Breast epithelium (tissue), 4 donors: ENCODE measurements around the gene ATOX1. TPM values are rescaled to one million over a fixed set of nuclear protein-coding genes. Genes with fewer than 3 reads are reported as not detected.

Source experiments
- DNase-seq, 2 donors: peaks; one replicate each; pipeline ENCODE4 v3.0.0-alpha.2; 2019; ENCODE audit warnings: low spot score in 2 of 2
- H3K27ac ChIP-seq, 2 donors: fragments of 200-600 bp; sonication (generic) in 1 of 2; one replicate each; pipeline ENCODE4 v1.5.1; 2016 to 2019; ENCODE audit warnings: mild to moderate bottlenecking in 1 of 2
- H3K27me3 ChIP-seq, 2 donors: fragments of 200-600 bp; sonication (generic) in 1 of 2; one replicate each; pipeline versions ENCODE4 v1.5.1 to v1.6.0; 2017 to 2019; ENCODE audit warnings: control low read depth in 1 of 2, mild to moderate bottlenecking in 1 of 2
- H3K36me3 ChIP-seq: fragments of 200-600 bp; one replicate; pipeline ENCODE4 v1.5.1; 2019
- H3K4me1 ChIP-seq, 2 donors: fragments of 200-600 bp; sonication (generic); one replicate each; pipeline ENCODE4 v1.5.1; 2016 to 2019; ENCODE audit warnings: control low read depth in 1 of 2
- H3K4me3 ChIP-seq, 3 donors: fragments of 200-600 bp; sonication (generic); 1 replicate in 2 of 3; 2 replicates in 1 of 3; pipeline ENCODE4 v1.5.1; 2016 to 2019; ENCODE audit warnings: mild to moderate bottlenecking in 3 of 3, moderate library complexity in 2 of 3
- H3K9me3 ChIP-seq, 2 donors: fragments of 200-600 bp; sonication (generic) in 1 of 2; one replicate each; pipeline ENCODE4 v1.5.1; 2016 to 2019; ENCODE audit warnings: control low read depth in 1 of 2
- POLR2A ChIP-seq: fragments of 450-650 bp; IDR thresholded peaks from one replicate; pipeline ENCODE4 v1.6.1; 2016; ENCODE audit warnings: antibody characterized with exemption, mild to moderate bottlenecking, moderate library complexity
- POLR2AphosphoS5 ChIP-seq, 3 donors: sonication (generic); formaldehyde crosslinking; IDR thresholded peaks; one replicate each; pipeline ENCODE4 v1.6.1; 2017; ENCODE audit warnings: antibody characterized with exemption in 3 of 3
- intact Hi-C: fragments of 100-400 bp; cut with DNase I; formaldehyde crosslinking; loops from one replicate; pipeline ENCODE4 v1.15.1; 2023; ENCODE audit warnings: low total_unique reads
- total RNA-seq, 3 donors: library from RNA; depleted of rRNA; stranded (reverse); fragments of >200 nt; gene quantifications; one replicate each; pipeline ENCODE4 v1.1.0, GENCODE V29; 2016
- TF ChIP-seq, protein P1 (sequence below), 3 donors: fragments of 450-650 bp; IDR thresholded peaks; one replicate each; pipeline ENCODE4 v1.5.1; 2016 to 2017; ENCODE audit warnings: antibody characterized with exemption in 3 of 3, mild to moderate bottlenecking in 3 of 3, moderate library complexity in 3 of 3

The ATOX1 gene
- total RNA-seq, 3 donors from 2014 or later: 119 to 138 (median 120) TPM

DNA sequence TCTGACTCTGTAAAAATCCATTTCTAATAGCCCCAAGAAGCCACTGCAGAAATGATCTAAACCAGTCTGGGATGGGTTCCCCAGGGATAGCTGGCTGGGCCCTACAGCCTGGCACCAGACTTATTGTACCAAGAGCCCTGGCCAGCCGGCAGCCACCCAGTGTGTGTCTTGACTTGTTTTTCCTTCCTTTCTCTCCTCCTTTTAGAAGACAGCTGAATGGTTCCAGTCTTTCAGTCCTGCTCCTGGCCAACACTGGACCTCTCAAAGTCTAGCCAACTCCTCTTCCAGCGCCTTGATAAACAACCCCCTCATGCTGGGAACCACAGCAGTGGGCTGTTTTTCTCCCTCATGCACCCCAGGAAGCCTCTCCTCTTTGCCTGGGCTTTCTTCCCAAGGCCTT, 34.1 kb downstream of the ATOX1 start:
- Histone ChIP-seq H3K4me3 (no peak overlapping the region), H3K4me1 (no peaks in the 10 kb centered on the region), H3K36me3 (no peaks in the 10 kb centered on the region), H3K27ac (no peak overlapping the region), H3K9me3 (peaks cover 0 to 3% of the 10 kb centered on the region in 2 donors), H3K27me3 (no peaks in the 10 kb centered on the region)
- DNase-seq: no peak
- TF ChIP-seq POLR2AphosphoS5 (IDR thresholded peaks at IDR 0.05) (no peak), POLR2A (no peak)
- TF ChIP-seq, protein P1, sequence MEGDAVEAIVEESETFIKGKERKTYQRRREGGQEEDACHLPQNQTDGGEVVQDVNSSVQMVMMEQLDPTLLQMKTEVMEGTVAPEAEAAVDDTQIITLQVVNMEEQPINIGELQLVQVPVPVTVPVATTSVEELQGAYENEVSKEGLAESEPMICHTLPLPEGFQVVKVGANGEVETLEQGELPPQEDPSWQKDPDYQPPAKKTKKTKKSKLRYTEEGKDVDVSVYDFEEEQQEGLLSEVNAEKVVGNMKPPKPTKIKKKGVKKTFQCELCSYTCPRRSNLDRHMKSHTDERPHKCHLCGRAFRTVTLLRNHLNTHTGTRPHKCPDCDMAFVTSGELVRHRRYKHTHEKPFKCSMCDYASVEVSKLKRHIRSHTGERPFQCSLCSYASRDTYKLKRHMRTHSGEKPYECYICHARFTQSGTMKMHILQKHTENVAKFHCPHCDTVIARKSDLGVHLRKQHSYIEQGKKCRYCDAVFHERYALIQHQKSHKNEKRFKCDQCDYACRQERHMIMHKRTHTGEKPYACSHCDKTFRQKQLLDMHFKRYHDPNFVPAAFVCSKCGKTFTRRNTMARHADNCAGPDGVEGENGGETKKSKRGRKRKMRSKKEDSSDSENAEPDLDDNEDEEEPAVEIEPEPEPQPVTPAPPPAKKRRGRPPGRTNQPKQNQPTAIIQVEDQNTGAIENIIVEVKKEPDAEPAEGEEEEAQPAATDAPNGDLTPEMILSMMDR (IDR thresholded peaks at IDR 0.05): no peak
- intact Hi-C loops: no loop called here

DNA sequence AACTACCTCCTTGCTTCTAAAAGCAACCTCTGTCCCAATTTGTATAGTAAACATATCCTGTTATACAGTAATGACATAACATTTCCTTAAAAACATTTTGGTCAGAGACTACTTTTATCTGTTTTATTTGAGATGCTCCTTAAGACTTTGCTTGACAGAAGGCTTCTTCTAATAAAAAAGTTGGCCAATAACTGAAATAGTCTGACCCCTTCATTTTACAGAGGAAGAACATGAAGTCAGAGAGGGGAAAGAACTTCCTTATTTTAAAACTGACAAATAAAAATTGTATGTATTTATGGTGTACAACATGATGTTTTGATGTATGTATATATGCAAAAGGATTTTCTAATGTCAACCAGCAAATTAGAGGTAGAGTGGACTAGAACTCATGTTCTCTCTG, 35.9 kb downstream of the ATOX1 start:
- TF ChIP-seq, protein P1 (IDR thresholded peaks at IDR 0.05): no peak
- no peak for TF ChIP-seq POLR2A
- Histone ChIP-seq H3K27ac (no peak overlapping the region), H3K4me1 (no peaks in the 10 kb centered on the region), H3K36me3 (no peaks in the 10 kb centered on the region), H3K27me3 (no peaks in the 10 kb centered on the region), H3K9me3 (no peaks in the 10 kb centered on the region), H3K4me3 (no peak overlapping the region)
- no peak for DNase-seq
- intact Hi-C loops: no loop called here

DNA sequence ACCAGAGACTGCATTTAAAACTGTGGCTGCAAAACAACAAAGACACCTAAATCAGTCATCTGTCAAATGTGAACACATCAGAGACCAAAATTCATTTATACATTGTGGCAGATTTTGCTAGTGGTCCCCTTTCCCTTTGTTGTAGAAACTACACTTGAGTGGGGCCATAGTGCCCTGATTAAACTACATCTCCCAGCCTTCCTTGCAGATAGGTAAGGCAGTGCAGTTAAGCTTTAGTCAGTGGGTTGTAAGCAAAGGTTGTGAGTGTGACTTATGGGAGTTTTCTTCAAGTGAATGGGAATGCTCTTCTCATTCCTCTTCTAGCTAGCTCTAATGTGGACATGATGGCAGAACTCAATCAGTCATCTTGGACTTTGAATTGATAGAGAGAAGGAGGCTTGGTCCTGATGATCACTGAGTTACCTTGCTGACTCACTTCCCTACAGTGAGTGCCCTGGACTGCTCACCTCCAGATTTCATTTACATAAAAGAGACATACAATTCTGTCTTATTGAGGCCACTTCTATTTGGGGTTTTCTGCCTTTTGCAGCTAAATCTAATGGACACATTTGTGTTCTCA, 36.5 kb downstream of the ATOX1 start:
- Histone ChIP-seq H3K9me3 (no peaks in the 10 kb centered on the region), H3K27ac (peak overlapping the region in 1 of 2 donors; percentile 38), H3K36me3 (no peaks in the 10 kb centered on the region), H3K4me1 (no peaks in the 10 kb centered on the region), H3K27me3 (no peaks in the 10 kb centered on the region), H3K4me3 (no peak overlapping the region)
- intact Hi-C loops: no loop called here
- DNase-seq: no peak
- TF ChIP-seq, protein P1 (IDR thresholded peaks at IDR 0.05): no peak
- no peak for TF ChIP-seq POLR2AphosphoS5 (IDR thresholded peaks at IDR 0.05)
- no peak for TF ChIP-seq POLR2A

DNA sequence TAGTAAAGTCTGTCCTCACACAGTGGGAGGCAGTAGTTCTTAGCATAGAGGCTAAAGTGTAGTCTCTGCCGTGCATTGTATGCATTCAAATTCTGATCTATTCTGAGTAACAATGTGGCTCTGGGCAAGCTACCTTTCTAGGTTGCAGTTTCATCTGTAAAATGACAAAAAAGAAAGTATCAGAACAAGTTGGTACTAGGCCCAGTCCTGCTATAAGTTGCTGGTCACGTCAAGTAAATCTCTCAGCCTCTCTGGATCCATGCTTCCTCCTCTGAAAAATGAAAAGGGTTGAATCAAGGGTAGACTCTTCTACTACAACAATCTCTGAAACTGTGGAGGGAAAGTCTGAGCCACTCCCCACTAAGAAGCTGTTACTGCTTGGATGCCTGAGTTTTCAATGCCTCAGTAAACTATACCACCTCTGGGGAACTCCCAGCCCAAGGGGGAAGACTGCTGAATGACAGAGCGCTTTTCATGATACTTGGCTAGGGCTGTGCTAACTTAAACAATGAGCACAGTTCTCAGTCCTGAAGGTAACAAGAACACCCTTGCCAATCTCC, 37.3 kb downstream of the ATOX1 start:
- H3K27me3 ChIP-seq: no peaks in the 10 kb centered on the region
- intact Hi-C loops: no loop called here
- H3K27ac ChIP-seq: peak overlapping the region in 1 of 2 donors; percentile 38
- H3K4me3 ChIP-seq: no peak overlapping the region
- DNase-seq: no peak
- H3K4me1 ChIP-seq: no peaks in the 10 kb centered on the region
- H3K9me3 ChIP-seq: no peaks in the 10 kb centered on the region
- TF ChIP-seq POLR2A: no peak
- TF ChIP-seq, protein P1 (IDR thresholded peaks at IDR 0.05): no peak
- TF ChIP-seq POLR2AphosphoS5 (IDR thresholded peaks at IDR 0.05): no peak
- no peaks in the 10 kb centered on the region for H3K36me3 ChIP-seq

DNA sequence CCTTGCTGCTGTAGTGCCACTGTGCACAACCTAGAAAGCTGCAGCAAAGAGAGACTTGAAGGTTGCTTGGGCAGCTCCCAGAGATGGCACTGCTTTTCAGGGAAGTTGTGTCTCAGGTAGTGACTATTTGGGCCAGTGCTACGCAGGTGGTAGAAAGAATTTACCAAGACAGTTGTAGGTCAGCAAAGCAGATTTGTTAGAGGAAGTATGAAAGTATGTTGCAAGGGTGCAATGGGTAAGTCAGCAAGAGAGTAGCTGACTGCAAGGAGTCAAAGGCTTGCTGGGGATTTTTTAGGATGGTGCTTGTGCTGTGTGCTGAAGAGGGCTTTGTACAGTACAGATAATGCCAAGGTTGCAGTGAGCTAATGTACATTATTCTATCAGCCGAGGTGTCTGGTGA, 38.2 kb downstream of the ATOX1 start:
- DNase-seq: no peak
- H3K27ac ChIP-seq: no peak overlapping the region
- H3K4me3 ChIP-seq: no peak overlapping the region
- H3K9me3 ChIP-seq: no peaks in the 10 kb centered on the region
- no peaks in the 10 kb centered on the region for H3K27me3 ChIP-seq
- intact Hi-C loops: no loop called here
- TF ChIP-seq, protein P1 (IDR thresholded peaks at IDR 0.05): no peak
- TF ChIP-seq POLR2AphosphoS5 (IDR thresholded peaks at IDR 0.05): no peak
- no peak for TF ChIP-seq POLR2A
- H3K4me1 ChIP-seq: no peaks in the 10 kb centered on the region
- no peaks in the 10 kb centered on the region for H3K36me3 ChIP-seq
